SJSA1 (cell line): ENCODE data around the gene PCLO. TPM values are rescaled to one million over a fixed set of nuclear protein-coding genes. Genes with fewer than 3 reads are reported as not detected.
A peak's percentile ranks its signal among the peaks of the same experiment; 100 is the strongest.

Source experiments
- DNase-seq, 2 experiments: peaks; one replicate each; pipeline ENCODE4 v3.0.0-alpha.2; 2015 to 2020; ENCODE audit warnings: low spot score in 2 of 2, low read depth in 1 of 2
- H3K27ac ChIP-seq: fragments of 250-450 bp; sonication (Bioruptor Pico); 2 replicates; pipeline ENCODE4 v1.5.1; 2020; ENCODE audit warnings: mild to moderate bottlenecking, moderate library complexity
- H3K27me3 ChIP-seq: fragments of 250-450 bp; sonication (Bioruptor Pico); replicated peaks from 2 replicates; pipeline ENCODE4 v1.5.1; 2020; ENCODE audit warnings: mild to moderate bottlenecking, moderate library complexity
- H3K36me3 ChIP-seq: fragments of 250-450 bp; sonication (Bioruptor Pico); 2 replicates; pipeline ENCODE4 v1.5.1; 2020; ENCODE audit warnings: mild to moderate bottlenecking
- H3K4me1 ChIP-seq: fragments of 250-450 bp; sonication (Bioruptor Pico); replicated peaks from 2 replicates; pipeline ENCODE4 v1.6.1; 2021; ENCODE audit warnings: mild to moderate bottlenecking
- H3K4me3 ChIP-seq: fragments of 250-450 bp; sonication (Bioruptor Pico); 2 replicates; pipeline ENCODE4 v1.5.1; 2020; ENCODE audit warnings: mild to moderate bottlenecking
- H3K9me3 ChIP-seq: fragments of 250-450 bp; sonication (Bioruptor Pico); replicated peaks from 2 replicates; pipeline ENCODE4 v1.5.1; 2020; ENCODE audit warnings: mild to moderate bottlenecking
- total RNA-seq: library from RNA; depleted of rRNA; stranded (reverse); fragments of >200 nt; shearing (Covaris generic); gene quantifications from 2 replicates; pipeline ENCODE4 v1.2.3, GENCODE V29; 2014

The PCLO gene
- total RNA-seq, 1 experiment from 2014 or later, result 1.1 TPM

- Histone ChIP-seq H3K4me1 (peaks cover 19% of the 10 kb centered on the region), H3K9me3 (no peaks in the 10 kb centered on the region), H3K27me3 (no peaks in the 10 kb centered on the region), H3K4me3 (no peak overlapping the region), H3K36me3 (no peaks in the 10 kb centered on the region), H3K27ac (no peak overlapping the region)
- DNase-seq, result no peak
These were observed 359.3 kb downstream of the PCLO start for GRCh38 chr7:82803411-82803810.

- no peaks in the 10 kb centered on the region for H3K9me3 ChIP-seq
- no peak for DNase-seq
- no peak overlapping the region for H3K27ac ChIP-seq
- no peak overlapping the region for H3K4me3 ChIP-seq
- H3K4me1 ChIP-seq, result no peaks in the 10 kb centered on the region
- no peaks in the 10 kb centered on the region for H3K36me3 ChIP-seq
- H3K27me3 ChIP-seq, result no peaks in the 10 kb centered on the region
These were observed 372.6 kb downstream of the PCLO start for GRCh38 chr7:82789883-82790609.

GRCh38 chr7:82778021-82778420 is 384.7 kb downstream of the PCLO start:
- no peak overlapping the region for H3K27ac ChIP-seq
- DNase-seq, result no peak

GRCh38 chr7:82762880-82763279 is 399.8 kb downstream of the PCLO start:
- Histone ChIP-seq H3K4me3 (no peak overlapping the region), H3K27me3 (no peaks in the 10 kb centered on the region), H3K4me1 (peaks cover 18% of the 10 kb centered on the region), H3K36me3 (no peaks in the 10 kb centered on the region), H3K9me3 (no peaks in the 10 kb centered on the region; the same call in 1 of the 2 replicates), H3K27ac (peak overlapping the region; percentile 67)
- DNase-seq, result peak in 1 of 2 experiments; percentile 44

More at GRCh38 chr7:82778021-82778420, 384.7 kb downstream of the PCLO start:
- H3K27me3 ChIP-seq, result no peaks in the 10 kb centered on the region
- H3K4me1 ChIP-seq, result peaks cover 4% of the 10 kb centered on the region; the same call in 1 of the 2 replicates
- no peaks in the 10 kb centered on the region for H3K9me3 ChIP-seq
- no peaks in the 10 kb centered on the region for H3K36me3 ChIP-seq
- no peak overlapping the region for H3K4me3 ChIP-seq

GRCh38 chr7:82760831-82761230 is 401.9 kb downstream of the PCLO start:
- Histone ChIP-seq H3K27ac (no peak overlapping the region), H3K4me1 (peaks cover 23% of the 10 kb centered on the region), H3K9me3 (no peaks in the 10 kb centered on the region; the same call in 1 of the 2 replicates), H3K27me3 (no peaks in the 10 kb centered on the region), H3K36me3 (no peaks in the 10 kb centered on the region), H3K4me3 (no peak overlapping the region)
- no peak for DNase-seq

- Histone ChIP-seq H3K27me3 (no peaks in the 10 kb centered on the region), H3K9me3 (no peaks in the 10 kb centered on the region; the same call in 1 of the 2 replicates)
- DNase-seq, result no peak
These were observed 402.6 kb downstream of the PCLO start for GRCh38 chr7:82760074-82760473.

GRCh38 chr7:82755705-82756551 is 406.8 kb downstream of the PCLO start:
- Histone ChIP-seq H3K27ac (no peak overlapping the region), H3K4me1 (peaks cover 16% of the 10 kb centered on the region; the same call in 1 of the 2 replicates), H3K4me3 (no peak overlapping the region), H3K36me3 (no peaks in the 10 kb centered on the region), H3K9me3 (no peaks in the 10 kb centered on the region), H3K27me3 (no peaks in the 10 kb centered on the region)
- peak in 1 of 2 experiments; percentile 25 for DNase-seq

More at GRCh38 chr7:82760074-82760473, 402.6 kb downstream of the PCLO start:
- Histone ChIP-seq H3K4me3 (no peak overlapping the region), H3K4me1 (peaks cover 25% of the 10 kb centered on the region), H3K36me3 (no peaks in the 10 kb centered on the region), H3K27ac (no peak overlapping the region)

GRCh38 chr7:82750007-82750406 is 412.7 kb downstream of the PCLO start:
- H3K4me3 ChIP-seq, result no peak overlapping the region
- H3K4me1 ChIP-seq, result peaks cover 10% of the 10 kb centered on the region
- no peaks in the 10 kb centered on the region for H3K9me3 ChIP-seq
- DNase-seq, result no peak
- no peaks in the 10 kb centered on the region for H3K36me3 ChIP-seq
- H3K27me3 ChIP-seq, result no peaks in the 10 kb centered on the region
- no peak overlapping the region for H3K27ac ChIP-seq

- Histone ChIP-seq H3K9me3 (no peaks in the 10 kb centered on the region), H3K27ac (peak overlapping the region; percentile 31; the same call in 1 of the 2 replicates), H3K27me3 (no peaks in the 10 kb centered on the region), H3K4me1 (peaks cover 18% of the 10 kb centered on the region), H3K36me3 (no peaks in the 10 kb centered on the region), H3K4me3 (no peak overlapping the region)
- DNase-seq, result no peak
These were observed 416.9 kb downstream of the PCLO start for GRCh38 chr7:82745820-82746219.

GRCh38 chr7:82745117-82745516 is 417.6 kb downstream of the PCLO start:
- peak overlapping the region; percentile 42 for H3K27ac ChIP-seq

GRCh38 chr7:82742163-82742562 is 420.5 kb downstream of the PCLO start:
- no peaks in the 10 kb centered on the region for H3K27me3 ChIP-seq
- H3K4me3 ChIP-seq, result no peak overlapping the region
- no peak for DNase-seq
- H3K9me3 ChIP-seq, result no peaks in the 10 kb centered on the region
- no peaks in the 10 kb centered on the region for H3K36me3 ChIP-seq
- H3K4me1 ChIP-seq, result peaks cover 18% of the 10 kb centered on the region
- H3K27ac ChIP-seq, result no peak overlapping the region

More at GRCh38 chr7:82745117-82745516, 417.6 kb downstream of the PCLO start:
- H3K4me1 ChIP-seq, result peaks cover 18% of the 10 kb centered on the region
- H3K4me3 ChIP-seq, result no peak overlapping the region
- DNase-seq, result peak; percentile 45 to 66
- no peaks in the 10 kb centered on the region for H3K27me3 ChIP-seq
- no peaks in the 10 kb centered on the region for H3K9me3 ChIP-seq
- no peaks in the 10 kb centered on the region for H3K36me3 ChIP-seq

- Histone ChIP-seq H3K4me3 (no peak overlapping the region), H3K27ac (no peak overlapping the region), H3K9me3 (no peaks in the 10 kb centered on the region), H3K27me3 (no peaks in the 10 kb centered on the region), H3K36me3 (no peaks in the 10 kb centered on the region), H3K4me1 (peaks cover 18% of the 10 kb centered on the region)
- DNase-seq, result no peak
These were observed 421.2 kb downstream of the PCLO start for GRCh38 chr7:82741493-82741892.

GRCh38 chr7:82740246-82740848 is 422.3 kb downstream of the PCLO start:
- H3K27ac ChIP-seq, result no peak overlapping the region
- peak; percentile 28 to 59 for DNase-seq
- no peaks in the 10 kb centered on the region for H3K9me3 ChIP-seq
- H3K36me3 ChIP-seq, result no peaks in the 10 kb centered on the region
- H3K4me1 ChIP-seq, result peaks cover 11% of the 10 kb centered on the region
- H3K27me3 ChIP-seq, result no peaks in the 10 kb centered on the region
- H3K4me3 ChIP-seq, result no peak overlapping the region
